Measurements from ENCODE around the gene INSR. TPM values are rescaled to one million over a fixed set of nuclear protein-coding genes. Genes with fewer than 3 reads are reported as not detected.

INSR gene
- total and polyA plus RNA-seq, 2 of the 8 experiments (the other 6 are each of a cell fraction or from before 2014, with no cell fraction given): 13.1 to 48.7 TPM

DNA sequence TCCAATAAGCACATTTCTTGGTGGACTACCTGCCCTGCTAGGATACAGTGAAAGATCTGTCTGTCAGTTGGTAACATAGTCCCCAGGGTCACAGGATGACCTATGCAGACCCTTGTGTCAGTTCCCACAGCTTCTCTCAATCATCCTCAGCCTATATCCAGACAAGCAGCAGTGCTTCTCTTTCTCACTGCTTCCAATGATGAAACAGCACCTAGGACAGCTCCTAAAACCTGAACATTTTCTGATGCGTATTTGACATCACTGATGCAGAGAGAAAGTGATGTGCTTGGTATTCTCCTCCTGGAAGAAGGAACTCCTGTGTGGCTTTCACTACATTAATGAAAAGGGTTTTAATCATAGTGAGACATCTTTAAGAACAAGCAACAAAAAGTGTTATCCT, 181.0 kb downstream of the INSR start:
- FAIRE-seq (no peak), DNase-seq (ENCODE audit: low read depth in 1 of 2, low spot score in 2 of 2) (no peak)
- CTCF ChIA-PET (ENCODE audit: partially characterized antibody): interaction anchor here (1.0 to 1.6 kb wide), 2 partner anchors 11 to 24 kb away, joined by 4 to 6 read pairs; no protein-coding TSS in a partner anchor
- Histone ChIP-seq H4K5ac (ENCODE audit: insufficient read length, low read depth, low read length) (no peak overlapping the region), H3K14ac (ENCODE audit: insufficient read length) (no peak overlapping the region), H3K36me3 (ENCODE audit: control insufficient read depth in 2 of 4, insufficient read depth in 4 of 4, low read length in 3 of 4) (peaks cover 0 to 12% (median 2%) of the 10 kb centered on the region in 4 experiments; a peak in 2 of 8 replicates), H4K8ac (ENCODE audit: extremely low read depth, insufficient read depth, low read length) (no peak overlapping the region), H3K9ac (replicated peaks in 1 of 4; ENCODE audit: extremely low read depth in 1 of 4, low read depth in 3 of 4, low read length in 3 of 4) (no peak overlapping the region), H3K79me1 (ENCODE audit: low read depth, low read length) (no peaks in the 10 kb centered on the region), H2BK12ac (ENCODE audit: low read depth, low read length) (no peak overlapping the region), H2BK20ac (ENCODE audit: low read length) (no peak overlapping the region), H3K9me3 (ENCODE audit: insufficient read depth in 2 of 2, low read depth in 1 of 2, low read length in 1 of 2) (peaks cover 0 to 3% of the 10 kb centered on the region in 2 experiments; a peak in 1 of 4 replicates), H3K4ac (replicated peaks; ENCODE audit: insufficient read length, low read depth, low read length) (no peak overlapping the region), H3K4me1 (replicated peaks in 1 of 4; ENCODE audit: control insufficient read depth in 3 of 4, insufficient read depth in 4 of 4, low read length in 3 of 4) (peaks cover 0 to 5% (median 0%) of the 10 kb centered on the region in 4 experiments; a peak in 4 of 7 replicates), H3K23ac (ENCODE audit: insufficient read length) (no peak overlapping the region), H2BK120ac (replicated peaks; ENCODE audit: low read depth, low read length) (no peak overlapping the region), H2AFZ (ENCODE audit: low read length) (no peak overlapping the region), H3K79me2 (ENCODE audit: control insufficient read depth in 1 of 2, insufficient read depth in 2 of 2, low read length in 2 of 2) (no peaks in the 10 kb centered on the region), H2BK15ac (ENCODE audit: low read length) (no peak overlapping the region), H3K27ac (ENCODE audit: low read depth, low read length) (no peak overlapping the region), H3K23me2 (ENCODE audit: low read depth, low read length) (no peaks in the 10 kb centered on the region), H4K20me1 (replicated peaks in 1 of 2; ENCODE audit: control insufficient read depth in 1 of 2, insufficient read depth in 2 of 2, low read length in 2 of 2) (no peaks in the 10 kb centered on the region), H4K91ac (replicated peaks; ENCODE audit: insufficient read length, low read length) (no peak overlapping the region), H2AK5ac (ENCODE audit: low read depth, low read length) (no peak overlapping the region), H3K27me3 (replicated peaks in 1 of 4; ENCODE audit: control insufficient read depth in 3 of 4, extremely low read depth in 1 of 4, insufficient read depth in 3 of 4, low read length in 3 of 4) (no peaks in the 10 kb centered on the region), H3K56ac (replicated peaks; ENCODE audit: insufficient read length, low read depth, low read length) (no peak overlapping the region), H3K4me3 (ENCODE audit: extremely low read depth in 1 of 4, insufficient read depth in 2 of 4, low read depth in 3 of 4, low read length in 4 of 4) (no peak overlapping the region), H2BK5ac (ENCODE audit: low read depth, low read length) (no peak overlapping the region), H3K18ac (ENCODE audit: extremely low read depth, low read length) (no peak overlapping the region), H3K4me2 (ENCODE audit: insufficient read depth in 1 of 2, low read depth in 2 of 2, low read length in 2 of 2) (no peak overlapping the region)
- no peak for TF ChIP-seq EGR1 (IDR thresholded peaks at IDR 0.05; ENCODE audit: borderline replicate concordance, low read depth, low read length)
- no peak for TF ChIP-seq SIN3A (conservative IDR thresholded peaks at IDR 0.05 in 1 of 2, IDR thresholded peaks at IDR 0.05 in 1 of 2; ENCODE audit: low read depth in 1 of 2, low read length in 2 of 2)
- no peak for TF ChIP-seq BACH1 (IDR thresholded peaks at IDR 0.05; ENCODE audit: low read length)
- no peak for TF ChIP-seq RNF2 (IDR thresholded peaks at IDR 0.05; ENCODE audit: borderline replicate concordance, low read depth, low read length, missing control alignments, poor library complexity, severe bottlenecking)
- TF ChIP-seq JUND (IDR thresholded peaks at IDR 0.05; ENCODE audit: low read length): no peak
- no peak for TF ChIP-seq HDAC6 (IDR thresholded peaks at IDR 0.05; ENCODE audit: low read depth, low read length)
- no peak for TF ChIP-seq NANOG (IDR thresholded peaks at IDR 0.05; ENCODE audit: insufficient read depth, low read depth, low read length, poor library complexity, severe bottlenecking)
- TF ChIP-seq JUN (IDR thresholded peaks at IDR 0.05; ENCODE audit: low read depth, low read length): no peak
- TF ChIP-seq RAD21 (IDR thresholded peaks at IDR 0.05 in 1 of 2, conservative IDR thresholded peaks at IDR 0.05 in 1 of 2; ENCODE audit: low read depth in 2 of 2, low read length in 2 of 2): no peak
- no peak for TF ChIP-seq CBX8 (IDR thresholded peaks at IDR 0.05; ENCODE audit: borderline replicate concordance, low read depth, low read length)
- TF ChIP-seq NRF1 (IDR thresholded peaks at IDR 0.05; ENCODE audit: low read depth, low read length): no peak
- 92% methylated on average over 1 of the region's 1 CpG; no CpG with 5 or more reads in 1 of the 2 experiments for WGBS, 2 experiments (ENCODE audit: extremely low coverage in 1 of 2, insufficient coverage in 1 of 2, insufficient read length in 1 of 2, insufficient replicate concordance in 2 of 2, low coverage in 1 of 2, low lambda C conversion rate in 2 of 2, missing lambda C conversion rate in 1 of 2)
- POLR2A ChIA-PET (ENCODE audit: partially characterized antibody): interaction anchor here (0.9 kb wide), 1 partner anchor 12 kb away, joined by 3 read pairs; no protein-coding TSS in a partner anchor

Data from H1 (cell line).